HG02610 (cell line): ENCODE data around the gene EEF1E1.

Experiments
- ATAC-seq: cut with Tn5 transposase; IDR thresholded peaks from one replicate; pipeline ENCODE4 v1.9.1; 2021; ENCODE audit warnings: mild to moderate bottlenecking, moderate library complexity; ENCODE audit not compliant: unreplicated experiment

The EEF1E1 gene

DNA sequence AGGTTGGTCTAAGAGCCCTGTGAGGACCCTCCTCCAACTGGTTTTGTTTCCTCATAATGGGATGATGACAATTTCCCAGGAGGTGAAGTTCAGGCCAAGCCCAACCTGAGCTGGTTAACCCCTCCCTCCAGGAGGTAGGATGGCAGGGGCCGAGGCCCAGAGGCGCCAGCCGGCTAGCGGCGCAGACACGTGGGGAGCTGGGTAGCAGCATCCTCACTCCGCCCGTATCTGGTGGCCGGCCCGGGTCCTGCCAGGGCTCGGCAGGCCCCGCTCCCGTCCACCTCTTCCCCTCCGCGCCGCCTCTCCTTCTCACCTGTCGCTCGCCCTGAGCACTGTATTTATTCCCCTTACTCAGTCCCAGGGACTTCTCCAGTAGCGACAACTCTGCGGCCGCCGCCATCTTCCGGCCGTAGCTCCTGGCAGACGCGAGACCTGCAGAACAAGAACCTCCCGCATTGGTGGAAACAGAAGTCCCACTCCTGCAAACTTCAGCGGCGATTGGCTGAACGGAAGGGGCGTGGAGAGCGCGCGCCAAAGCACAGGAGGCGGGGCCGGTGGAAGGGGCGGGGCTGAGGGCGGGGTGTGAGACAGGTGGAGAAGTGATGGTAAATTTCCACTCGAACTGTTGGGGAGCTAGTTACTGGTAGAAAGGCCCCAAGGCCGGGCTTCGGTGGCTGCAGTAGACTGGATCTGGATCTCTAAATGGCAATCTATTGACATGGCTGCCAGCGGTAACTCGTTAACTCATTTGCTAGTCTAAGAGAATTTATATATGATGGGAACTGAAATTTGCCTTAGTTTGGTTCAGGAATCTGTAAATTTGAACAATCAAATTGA, at the start of gene EEF1E1:
Gene EEF1E1 (minus strand): TSS at position 427 of the 837 bp plus-strand sequence. CDS start 27 bp downstream, at position 400.
- ATAC-seq: peak; percentile 99

GRCh38 chr6:8149350-8149749, 47.0 kb upstream of the EEF1E1 start:
- no peak for ATAC-seq

DNA sequence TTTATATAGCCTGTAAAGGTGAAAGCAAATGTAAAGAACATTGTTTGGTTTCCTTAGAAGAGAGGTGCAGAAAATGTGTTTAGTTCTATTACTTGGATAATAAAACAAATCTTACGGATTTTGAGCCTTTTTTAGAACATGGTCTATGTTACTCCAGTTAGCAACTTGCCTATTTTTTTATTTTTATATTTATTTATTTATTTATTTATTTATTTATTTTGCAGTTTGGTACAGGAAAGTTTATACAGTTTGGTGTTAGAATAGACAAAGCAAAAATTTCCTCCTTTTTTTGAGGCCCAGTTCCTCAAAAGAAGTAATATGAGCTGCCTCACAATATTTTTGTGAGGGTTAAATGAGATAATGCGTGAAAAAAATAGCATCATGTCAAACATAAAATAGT, 41.6 kb upstream of the EEF1E1 start:
- no peak for ATAC-seq

- ATAC-seq: no peak
These were observed 37.1 kb upstream of the EEF1E1 start for GRCh38 chr6:8139451-8139850.

- ATAC-seq: no peak
These were observed 35.2 kb upstream of the EEF1E1 start for GRCh38 chr6:8137529-8137939.

DNA sequence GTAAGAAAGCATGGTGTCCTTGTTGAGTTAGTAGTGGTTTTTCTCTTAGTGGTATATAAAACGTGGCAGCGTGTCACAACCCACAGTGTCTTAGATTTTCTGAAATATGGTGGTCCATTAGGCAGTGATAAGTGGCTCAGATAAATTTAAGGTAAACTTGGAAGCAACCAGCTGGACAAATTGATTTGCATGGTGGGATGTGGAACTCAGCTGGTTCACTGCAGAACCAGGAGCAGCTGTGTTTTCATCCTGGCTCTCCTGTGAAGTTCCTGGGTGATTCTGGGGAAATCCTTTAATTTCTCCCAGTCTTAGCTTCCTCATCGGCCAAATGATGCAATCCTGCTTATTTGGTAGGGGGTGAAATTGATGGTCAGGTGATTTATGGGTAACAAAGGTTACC, 32.9 kb upstream of the EEF1E1 start:
- ATAC-seq: no peak

DNA sequence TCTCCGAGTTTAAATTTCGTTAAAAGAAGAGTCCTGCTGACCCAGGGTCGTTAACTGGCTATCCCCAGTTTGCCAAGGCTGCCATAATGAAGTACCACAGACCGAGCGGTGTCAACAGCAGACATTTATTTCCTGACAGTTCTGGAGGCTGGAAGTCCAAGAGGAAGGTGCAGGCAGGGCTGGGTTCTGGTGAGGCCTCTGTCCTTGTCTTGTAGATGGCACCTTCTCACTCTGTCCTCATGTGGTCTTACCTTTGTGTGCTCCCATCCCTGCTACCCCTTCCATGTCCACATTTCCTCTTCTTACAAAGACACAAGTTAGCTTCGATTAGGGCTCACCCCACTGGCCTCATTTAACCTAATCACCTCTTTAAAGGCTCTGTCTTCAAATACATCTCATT, 29.8 kb upstream of the EEF1E1 start:
- ATAC-seq: no peak

DNA sequence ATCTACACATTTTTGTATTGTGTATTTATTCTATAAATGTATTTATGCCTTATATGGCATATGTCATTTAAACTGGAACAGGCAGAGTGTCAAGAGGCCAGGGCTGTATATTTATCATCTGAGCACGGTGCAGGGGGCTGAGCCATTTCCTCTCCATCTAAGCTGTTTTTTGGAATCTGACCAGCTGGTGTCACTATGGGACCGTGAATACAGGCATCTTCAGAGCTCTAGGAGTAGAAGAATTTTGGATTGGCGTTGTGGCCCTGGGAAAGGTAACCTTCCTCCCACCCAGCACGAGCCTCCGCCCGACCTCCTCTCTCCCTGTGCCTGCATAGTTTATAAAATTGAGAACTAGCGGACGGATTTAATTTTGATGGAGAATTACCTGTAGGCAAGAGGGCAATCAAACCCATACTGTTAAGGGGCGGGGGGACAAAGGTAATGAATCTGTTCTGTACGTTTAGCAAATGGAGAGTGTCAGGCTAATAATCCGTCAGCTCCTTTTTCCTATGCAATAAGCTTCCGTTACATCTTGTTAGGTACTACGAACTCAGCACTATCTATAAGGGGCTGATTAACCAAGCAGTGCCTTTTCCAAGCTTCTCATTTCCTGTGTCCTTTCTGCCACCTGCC, 29.0 kb upstream of the EEF1E1 start:
- peak; percentile 77 for ATAC-seq

GRCh38 chr6:8130399-8130798, 28.1 kb upstream of the EEF1E1 start:
- ATAC-seq: no peak

GRCh38 chr6:8123236-8123635, 20.9 kb upstream of the EEF1E1 start:
- no peak for ATAC-seq

- ATAC-seq: no peak
These were observed 12.6 kb upstream of the EEF1E1 start for GRCh38 chr6:8114956-8115355.

DNA sequence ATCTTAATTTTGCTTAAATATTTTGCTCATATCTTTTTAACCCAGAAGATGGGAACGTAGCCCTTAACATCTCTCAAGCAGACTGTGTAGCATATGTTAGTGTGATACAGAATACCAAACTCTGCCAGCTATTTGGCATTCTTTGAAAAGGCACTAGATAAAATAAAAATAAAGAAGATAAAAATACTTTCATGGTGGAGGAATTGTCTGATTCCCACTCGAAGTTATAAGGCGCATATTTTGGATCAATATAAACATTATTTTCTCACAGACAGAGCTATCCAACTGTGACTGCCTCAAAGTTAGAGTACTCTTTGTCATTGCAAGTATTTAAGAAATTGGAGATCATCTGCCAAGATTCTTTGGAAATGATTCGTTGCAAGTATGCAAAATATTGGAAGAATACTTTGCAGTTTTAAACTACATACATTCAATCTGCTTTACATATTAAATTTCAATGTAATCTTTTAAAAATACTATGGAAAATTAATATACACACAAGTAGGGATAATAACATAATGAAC, 10.8 kb upstream of the EEF1E1 start:
- no peak for ATAC-seq

GRCh38 chr6:8110725-8111124, 8.4 kb upstream of the EEF1E1 start:
- ATAC-seq: no peak

- ATAC-seq: no peak
These were observed 7.9 kb upstream of the EEF1E1 start for GRCh38 chr6:8110117-8110721.

- no peak for ATAC-seq
These were observed 6.6 kb upstream of the EEF1E1 start for GRCh38 chr6:8108759-8109539.

DNA sequence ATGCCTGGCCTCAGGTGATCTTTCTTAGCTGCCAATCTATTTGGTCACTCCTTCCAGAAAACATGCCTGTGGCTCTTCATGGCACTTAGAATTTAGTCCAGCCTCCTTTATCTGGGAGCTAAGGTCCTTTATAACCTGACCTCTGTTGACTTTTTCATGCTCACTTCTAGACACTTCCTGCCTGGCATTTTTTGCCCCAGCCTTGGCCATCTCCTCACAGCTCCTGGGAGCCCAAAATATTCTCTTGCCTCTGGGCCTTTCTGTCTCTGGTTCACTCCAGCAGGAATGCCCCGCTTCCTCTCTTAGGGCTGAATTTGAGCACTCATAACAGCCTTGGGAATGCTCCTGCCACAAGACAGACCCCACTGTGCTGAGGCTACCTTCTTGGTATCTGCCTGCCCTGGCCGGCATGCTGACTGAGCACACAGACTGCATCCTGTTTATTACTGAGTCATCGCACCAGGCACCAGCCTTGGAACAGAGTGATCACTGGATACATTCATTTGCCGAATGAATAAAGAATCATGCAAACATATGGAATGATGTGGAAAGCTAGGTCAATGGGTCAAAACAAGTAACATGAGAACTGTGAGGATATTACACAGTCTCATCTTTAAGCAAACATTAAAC, 5.8 kb upstream of the EEF1E1 start:
- no peak for ATAC-seq

DNA sequence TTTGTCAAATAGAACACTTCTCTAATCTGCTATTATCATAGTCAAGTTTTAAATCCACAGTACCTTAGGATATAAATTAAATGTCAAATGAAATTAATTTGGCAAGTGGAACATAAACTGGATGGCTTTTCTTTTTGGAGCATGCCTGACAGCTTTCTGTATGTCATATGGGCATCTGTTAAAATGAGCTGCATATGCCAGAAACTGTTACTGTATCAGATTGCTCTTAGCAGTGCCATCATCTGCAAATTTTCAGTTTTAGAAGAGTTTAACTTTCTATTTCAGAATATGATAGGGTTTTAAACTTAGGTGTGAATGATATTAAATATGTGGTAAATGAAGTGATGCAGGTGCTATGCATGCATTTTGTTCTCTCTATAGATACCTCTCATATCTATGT, 3.4 kb upstream of the EEF1E1 start:
- no peak for ATAC-seq

DNA sequence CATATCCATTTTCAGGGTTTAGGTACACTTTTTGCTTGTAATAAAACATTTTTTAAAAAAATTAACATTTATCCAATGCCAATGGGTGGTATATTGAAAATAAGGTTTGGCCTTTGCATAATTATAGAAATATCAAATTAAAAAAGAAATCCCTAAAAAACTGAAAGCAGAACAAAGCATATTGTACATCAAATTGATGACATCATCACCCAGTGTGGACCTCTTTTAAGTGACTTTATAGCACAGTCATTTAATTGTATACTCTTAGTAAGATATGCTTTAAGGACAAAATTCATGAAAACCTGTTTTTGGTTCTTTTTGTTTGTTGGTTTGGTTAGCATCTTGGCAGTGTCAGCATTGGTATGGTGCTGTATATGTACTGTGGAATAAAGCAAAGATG, 1.4 kb upstream of the EEF1E1 start:
- no peak for ATAC-seq

- no peak for ATAC-seq
These were observed 2.0 kb downstream of the EEF1E1 start for GRCh38 chr6:8100159-8100854.

DNA sequence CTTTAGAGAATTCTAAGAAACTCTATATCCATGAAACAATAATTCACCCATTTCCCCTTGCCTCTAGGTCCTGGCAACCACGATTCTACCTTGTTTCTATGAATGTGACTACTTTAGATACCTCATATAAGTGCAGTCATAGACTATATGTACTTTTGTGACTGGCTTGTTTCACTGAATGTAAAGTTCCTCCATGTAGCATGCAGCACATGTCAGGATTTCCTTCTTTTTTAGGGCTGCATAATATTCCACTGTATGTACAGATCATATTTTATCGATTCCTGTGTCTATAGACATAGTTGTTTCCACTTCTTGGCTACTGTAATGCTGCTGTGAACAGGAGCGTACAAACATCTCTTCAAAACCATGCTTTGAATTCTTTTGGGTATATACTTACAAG, 11.7 kb downstream of the EEF1E1 start:
- ATAC-seq: no peak
